Central memory CD4-positive, alpha-beta T cell (primary cell): Measurements from ENCODE around the gene TNF.
A peak's percentile ranks its signal among the peaks of the same experiment; 100 is the strongest.

ENCODE experiments used
- DNase-seq: peaks from one replicate; pipeline ENCODE4 v3.0.0; 2022

TNF gene

DNA sequence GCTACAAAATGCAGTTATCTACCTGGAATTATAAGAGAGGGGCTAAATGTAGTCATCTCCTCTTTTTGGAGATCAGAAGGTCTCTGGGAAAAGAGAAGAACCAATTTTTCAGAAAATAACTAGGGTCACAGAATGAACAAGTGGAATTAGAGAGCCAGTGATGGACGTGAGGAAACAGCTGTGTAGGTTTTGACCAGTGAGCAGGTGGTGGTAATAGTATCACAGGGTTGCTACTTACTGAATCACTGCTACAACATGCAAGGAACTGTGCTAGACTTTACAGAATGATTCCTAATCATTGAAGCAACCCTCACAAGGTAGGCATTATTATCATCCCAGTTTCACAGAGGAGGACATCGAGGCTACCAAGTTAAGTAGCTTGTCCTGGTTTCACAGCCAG, 30.7 kb upstream of the TNF start:
- no peak for DNase-seq

DNA sequence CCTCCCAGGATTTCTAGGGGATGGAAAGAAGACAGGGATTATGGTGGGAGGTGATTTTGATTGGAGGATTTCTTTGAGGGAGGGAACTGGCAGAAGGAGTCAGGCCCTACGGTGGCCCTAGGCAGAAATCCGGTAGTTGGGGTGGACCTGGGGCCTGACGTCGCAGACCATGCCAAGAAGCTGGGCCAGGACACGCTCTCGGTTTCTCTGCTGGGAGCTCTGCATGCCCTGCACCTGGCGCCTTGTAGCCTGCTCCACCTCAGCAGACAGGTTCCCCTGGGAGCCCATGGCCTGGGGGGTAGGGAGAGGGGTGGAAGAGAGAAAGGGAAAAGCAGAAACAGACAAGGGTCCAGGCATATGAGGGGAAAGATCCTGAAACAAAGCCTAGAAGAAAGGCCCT, 30.1 kb upstream of the TNF start:
- DNase-seq = no peak

DNA sequence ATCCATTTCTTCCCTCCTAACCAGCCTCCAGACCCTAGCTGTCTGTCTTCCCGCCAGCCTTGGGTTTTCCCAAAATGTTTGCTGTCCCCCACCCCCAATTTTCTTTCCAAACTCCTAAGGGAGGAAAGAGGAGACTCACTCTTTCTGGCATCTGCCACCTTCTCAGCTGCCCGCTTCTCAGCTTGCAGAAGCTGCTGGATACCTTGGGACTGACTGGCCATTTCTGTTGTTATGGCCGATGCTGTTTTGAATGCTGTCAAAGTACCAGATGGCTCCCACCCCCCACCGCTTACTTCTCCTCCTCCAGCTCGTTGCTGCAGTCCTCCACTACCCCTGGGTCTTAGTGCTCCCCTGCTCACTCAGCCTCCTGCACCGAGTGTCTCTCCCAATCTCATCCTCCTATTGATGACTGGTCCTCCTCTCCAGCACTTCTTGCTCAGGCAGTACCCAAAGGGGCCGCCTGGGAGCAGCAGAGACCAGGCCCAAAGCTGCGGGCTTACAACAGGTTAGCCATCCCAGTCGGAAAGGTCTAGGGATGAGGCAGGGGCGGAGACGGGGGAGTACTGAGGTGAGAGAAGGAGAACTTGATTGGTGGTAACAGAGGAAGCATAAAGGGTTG, 28.9 kb upstream of the TNF start, which contains the start of gene ATP6V1G2:
Gene ATP6V1G2, minus strand, starts transcription at position 270 of the 619 bp plus-strand sequence. Its CDS starts 49 bp downstream, at position 221.
- peak; percentile 78 for DNase-seq

DNA sequence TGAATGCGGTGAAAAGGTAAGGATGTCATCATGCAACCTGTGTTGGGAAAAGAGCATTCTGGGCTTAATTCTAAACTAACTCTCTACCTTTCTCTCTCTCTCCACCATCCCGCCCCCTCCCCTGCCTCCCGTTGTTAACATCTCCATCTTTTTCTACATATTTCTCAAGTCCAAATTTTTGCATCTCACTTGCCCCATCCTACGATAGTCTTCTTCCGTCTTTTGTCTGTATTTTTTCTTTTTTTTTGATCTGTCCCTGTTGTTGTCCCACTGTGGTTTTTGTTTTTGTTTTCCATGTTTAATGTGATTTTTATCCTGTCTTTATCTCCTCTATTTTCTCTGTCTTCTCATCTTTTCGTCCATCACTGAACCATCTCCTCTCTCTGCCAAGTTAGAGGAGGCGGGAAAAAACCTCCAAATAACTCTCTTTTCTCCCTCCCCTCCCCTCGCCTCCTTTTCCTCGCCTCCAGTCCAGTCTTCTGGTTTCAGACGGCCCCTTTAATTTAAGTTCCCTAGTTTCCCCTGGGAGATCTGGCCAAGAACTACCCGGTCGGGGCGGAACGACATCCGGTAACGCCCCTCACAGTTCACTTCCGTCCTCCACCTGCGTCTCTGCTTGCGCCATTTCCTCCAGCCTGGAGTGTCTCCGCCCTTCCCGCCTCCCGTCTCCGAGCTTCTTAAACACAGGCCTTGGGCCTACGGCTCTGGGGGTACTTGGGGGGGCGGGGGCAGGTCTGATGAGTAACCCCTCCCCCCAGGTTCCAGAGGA, 28.2 kb upstream of the TNF start, which contains the start of gene NFKBIL1:
Gene NFKBIL1, plus strand, starts transcription at position 651 of the 769 bp plus-strand sequence. Its CDS starts 87 bp downstream, at position 738.
- peak; percentile 84 for DNase-seq

DNA sequence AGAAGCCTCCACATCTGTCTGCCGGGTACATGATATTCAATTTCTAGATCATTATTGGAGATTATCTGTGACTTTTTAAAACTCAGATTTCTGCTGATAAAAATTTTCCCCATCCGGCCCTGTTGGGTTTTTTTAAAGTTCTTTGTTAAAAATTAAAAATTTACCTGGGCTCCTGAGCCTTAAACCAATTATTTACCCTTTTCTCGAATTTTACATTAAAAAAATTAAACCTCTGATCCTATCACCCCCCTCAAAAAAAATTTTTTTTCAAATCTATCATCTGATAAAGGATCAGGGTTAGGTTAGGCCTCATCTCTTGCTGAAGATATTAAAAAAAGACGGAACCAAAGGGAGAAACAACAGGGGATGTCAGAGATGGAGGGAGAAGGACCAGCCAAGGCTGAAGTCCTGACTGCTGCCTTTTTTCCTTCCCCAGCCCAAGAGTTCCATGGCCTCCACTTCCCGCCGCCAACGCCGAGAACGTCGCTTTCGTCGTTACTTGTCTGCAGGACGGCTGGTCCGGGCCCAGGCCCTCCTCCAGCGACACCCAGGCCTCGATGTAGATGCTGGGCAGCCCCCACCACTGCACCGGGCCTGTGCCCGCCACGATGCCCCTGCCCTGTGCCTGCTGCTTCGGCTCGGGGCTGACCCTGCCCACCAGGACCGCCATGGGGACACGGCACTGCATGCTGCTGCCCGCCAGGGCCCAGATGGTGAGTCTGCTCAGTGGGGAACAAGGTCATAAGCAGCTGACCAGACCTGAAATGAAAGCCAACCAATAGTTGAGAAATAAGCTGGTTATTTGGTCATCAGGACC, 27.4 kb upstream of the TNF start:
- no peak for DNase-seq

DNA sequence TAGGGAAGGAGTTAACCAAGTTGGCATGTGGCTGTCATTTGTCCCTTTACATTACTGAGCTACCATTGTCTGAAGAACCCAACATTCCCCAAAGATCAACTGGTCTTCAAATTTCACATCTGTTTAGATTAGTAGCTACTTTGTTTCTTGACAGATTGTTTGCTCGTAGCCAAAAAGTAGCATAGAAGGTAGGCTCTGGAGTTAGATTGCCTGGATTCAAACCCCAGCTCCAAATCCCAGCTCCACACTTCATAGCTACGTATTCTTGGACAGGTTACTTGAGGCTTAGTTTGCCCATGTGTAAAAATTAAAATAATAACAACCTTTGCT, 26.9 kb upstream of the TNF start:
- DNase-seq = no peak

DNA sequence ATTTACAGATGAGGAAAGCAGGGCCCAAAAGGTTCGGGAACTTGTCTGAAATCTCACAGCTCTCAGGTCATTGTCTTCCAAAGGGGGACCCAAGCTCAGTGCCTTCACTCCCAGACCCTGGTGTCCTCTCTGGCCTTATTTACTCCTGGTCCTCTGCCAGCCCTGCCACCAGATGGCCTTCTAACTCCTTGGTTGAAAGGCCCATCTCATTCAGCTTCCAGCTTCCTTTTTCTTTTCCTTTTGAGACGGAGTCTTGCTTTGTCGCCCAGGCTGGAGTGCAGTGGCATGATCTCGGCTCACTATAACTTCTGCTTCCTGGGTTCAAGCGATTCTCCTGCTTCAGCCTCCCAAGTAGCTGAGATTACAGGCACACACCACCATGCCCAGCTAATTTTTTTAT, 24.0 kb upstream of the TNF start:
- DNase-seq = peak; percentile 64

DNA sequence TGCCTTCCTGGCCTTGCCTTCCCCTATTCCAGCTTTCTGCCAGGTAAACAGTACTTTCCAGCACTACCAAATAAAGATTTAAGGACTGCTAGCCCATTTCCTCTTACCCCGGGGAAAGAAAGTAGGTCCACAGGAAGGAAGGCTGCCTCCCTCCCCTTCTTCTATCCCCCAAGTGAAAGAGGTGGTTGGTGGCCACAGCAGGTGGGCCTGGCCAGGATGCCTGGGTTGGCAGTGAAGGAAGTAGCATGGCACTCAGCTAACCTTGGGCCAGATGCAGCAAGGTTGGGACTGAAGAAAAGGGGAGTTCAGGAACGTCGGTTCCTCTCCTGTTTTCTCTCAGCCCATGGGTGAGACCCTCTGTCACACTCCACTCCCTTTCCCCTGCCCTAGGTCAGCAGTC, 19.1 kb upstream of the TNF start:
- DNase-seq = no peak

DNA sequence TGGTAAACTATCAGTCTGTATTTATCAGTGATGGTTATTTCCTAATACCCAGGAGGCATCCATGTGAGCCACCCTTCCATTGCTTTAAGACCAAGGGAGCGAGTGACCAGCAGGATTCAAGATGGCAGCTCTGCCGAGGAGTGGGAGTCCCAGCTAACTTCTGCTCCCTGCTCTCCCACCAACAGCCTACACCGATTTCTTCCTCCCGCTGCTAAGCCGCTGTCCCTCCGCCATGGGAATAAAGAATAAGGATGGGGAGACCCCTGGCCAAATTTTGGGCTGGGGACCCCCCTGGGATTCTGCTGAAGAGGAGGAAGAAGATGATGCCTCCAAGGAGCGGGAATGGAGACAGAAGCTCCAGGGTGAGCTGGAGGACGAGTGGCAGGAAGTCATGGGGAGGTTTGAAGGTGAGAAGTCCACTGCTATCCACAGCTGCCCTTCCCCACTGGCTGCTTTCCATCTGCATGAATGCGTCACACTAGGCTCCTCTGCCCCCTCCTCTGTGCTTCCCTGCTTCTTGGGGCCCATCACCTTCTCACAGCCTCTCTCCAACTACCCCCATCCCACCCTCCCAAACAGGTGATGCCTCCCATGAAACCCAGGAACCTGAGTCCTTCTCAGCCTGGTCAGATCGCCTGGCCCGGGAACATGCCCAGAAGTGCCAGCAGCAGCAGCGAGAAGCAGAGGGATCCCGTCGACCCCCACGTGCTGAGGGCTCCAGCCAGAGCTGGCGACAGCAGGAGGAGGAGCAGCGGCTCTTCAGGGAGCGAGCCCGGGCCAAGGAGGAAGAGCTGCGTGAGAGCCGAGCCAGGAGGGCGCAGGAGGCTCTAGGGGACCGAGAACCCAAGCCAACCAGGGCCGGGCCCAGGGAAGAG, 17.7 kb upstream of the TNF start:
- DNase-seq = no peak

DNA sequence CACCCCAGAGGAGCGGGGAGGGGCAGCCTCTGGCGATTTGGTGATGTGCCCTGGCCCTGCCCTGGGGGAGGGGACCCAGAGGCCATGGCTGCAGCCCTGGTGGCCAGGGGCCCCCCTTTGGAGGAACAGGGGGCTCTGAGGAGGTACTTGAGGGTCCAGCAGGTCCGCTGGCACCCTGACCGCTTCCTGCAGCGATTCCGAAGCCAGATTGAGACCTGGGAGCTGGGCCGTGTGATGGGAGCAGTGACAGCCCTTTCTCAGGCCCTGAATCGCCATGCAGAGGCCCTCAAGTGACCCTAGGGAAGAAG, 17.1 kb upstream of the TNF start:
- DNase-seq = no peak

DNA sequence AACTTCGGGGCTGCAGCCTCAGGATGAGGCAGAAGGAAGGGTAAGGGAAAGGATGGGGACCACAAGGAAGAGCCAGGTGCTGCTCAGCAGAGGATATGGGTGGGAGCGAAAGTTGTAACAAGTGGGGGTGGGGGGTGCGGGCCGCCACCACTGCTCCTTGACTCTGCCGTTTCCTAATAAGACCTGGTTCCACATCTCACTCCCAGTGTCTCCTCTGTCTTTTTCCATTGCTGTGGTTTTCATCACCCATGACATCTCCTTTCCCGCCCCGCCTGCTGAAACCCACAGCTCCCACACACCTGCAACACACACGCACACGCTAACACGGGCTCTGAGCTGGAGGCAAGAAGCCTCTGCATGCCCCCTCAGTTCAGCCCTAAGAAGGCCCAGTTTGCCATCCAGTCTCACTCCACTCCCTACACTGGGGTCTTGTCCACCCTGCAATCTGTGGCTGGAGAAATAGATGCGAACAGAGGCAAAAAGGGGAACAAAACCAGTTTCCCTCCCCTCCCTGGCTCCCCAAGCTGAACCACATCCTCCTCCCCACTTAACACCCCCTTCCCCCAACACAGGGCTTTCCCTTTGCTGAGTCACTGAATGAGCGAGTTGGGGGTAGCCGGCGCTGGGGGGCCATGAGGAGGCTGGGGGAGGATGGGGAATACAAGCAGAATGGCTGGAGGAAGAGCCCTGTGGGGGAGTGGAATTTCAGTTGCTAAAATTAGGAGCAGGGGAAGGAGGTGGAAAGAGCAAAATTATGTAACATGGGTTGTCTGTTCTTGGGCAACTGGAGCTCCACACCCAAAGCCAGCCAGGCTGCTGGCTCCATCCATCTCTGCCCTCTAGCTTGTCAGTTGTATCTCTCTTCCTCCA, 16.5 kb upstream of the TNF start:
- DNase-seq = peak; percentile 67

DNA sequence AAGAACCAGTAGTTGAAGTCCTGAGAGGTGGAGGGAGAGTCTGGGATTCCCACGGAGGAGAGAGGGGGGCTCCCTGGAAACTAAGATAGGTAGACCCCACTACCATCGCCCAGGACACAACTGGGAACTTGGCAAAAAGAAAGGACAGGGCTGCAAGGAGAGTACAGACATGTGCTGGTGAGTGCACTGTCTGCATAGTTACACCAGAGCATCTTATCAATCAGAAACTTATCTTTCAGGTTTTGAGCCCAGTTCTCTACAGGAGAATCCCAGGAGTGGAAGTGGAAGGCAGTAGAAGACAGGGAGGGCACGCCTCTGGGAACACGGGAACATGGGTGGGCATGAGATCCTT, 15.8 kb upstream of the TNF start:
- DNase-seq = no peak

DNA sequence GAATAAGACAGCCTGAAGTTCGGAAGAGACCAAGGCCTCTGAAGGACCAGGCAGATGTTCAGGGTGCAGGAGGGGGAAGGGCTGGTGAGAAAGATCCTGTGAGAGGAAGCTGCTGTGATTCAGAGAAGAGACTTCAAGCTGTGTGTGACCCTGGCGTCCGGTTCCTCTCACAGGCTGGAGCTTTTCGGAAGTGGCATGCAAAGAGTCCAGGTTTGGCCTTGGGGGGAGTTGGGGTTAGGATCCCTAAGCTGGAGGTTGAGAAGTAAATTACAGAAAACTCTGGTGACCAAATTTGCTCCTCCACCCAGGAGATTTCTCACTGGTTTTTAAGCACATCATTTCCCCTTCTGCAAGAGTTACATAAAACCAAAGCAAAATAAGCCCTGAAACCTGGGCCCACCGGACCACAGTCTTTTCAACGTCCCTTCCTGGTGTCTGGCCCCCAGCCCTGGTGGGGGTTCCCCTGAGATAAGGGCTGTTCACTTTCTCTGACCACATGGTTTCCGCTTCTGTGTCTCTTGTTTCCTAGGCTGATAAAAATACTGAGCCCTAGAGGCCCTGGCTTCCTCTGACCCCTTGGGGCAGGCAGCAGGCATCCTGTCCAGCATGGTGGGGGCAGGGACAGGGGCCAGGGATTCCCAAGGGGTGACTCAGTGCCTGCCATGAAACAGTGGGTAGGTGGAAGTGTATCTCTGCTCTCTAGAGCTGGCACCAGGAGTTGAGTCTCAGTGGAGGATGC, 15.2 kb upstream of the TNF start:
- no peak for DNase-seq

DNA sequence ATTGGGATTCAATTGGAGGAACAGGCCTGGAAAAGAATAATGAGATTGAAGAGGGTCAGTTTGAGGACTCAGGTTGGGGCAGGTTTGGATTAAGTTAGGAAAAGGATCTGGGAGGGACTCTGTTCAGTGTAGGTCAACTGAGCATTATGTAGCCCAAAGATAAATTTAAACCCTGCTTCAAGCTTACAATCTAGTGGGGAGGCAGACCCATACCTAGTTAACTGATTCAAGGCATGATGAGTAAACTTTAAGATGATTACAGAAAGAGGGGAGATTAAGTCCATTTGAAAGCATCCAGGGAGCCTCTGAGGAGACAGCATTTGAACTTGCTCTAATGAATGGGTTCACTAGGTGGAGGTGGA, 14.7 kb upstream of the TNF start:
- no peak for DNase-seq

DNA sequence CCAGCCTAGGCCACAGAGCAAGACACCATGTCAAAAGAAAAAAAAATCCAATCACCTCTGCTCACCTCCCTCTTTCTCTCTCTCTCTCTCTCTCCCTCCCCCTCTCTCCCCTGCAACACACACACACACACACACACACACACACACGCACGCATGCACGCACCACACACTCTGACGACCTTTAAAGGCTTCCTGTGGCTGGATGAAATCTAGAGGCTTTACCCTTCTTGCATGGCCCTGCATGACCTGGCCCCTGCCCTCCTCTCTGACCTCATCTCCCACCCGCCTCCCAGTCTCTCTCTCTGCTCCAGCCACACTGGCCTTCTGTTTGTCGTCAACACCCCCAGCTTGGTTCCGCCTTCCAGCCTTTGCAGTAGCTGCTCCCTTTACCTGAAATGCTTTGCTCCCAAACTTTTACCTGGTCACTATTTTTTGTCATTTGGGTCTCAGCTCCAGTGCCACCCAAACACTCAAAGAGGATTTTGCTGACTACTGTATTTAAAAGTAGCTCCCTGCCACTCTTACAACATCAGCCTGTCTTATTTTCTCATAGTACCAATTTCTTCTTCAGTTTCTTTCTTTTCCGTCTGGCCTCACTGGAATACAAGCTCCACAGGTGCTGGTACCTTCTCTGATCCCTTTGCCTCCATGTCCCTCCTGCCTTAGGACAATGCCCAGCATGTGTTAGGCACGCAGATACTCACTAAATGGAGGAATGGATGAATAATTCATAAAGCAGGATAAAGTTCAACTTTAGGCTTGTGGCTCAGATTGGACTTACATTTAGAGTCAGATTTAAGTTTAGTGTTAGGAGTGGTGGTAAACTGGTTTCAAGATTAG, 7.6 kb upstream of the TNF start:
- DNase-seq = no peak

DNA sequence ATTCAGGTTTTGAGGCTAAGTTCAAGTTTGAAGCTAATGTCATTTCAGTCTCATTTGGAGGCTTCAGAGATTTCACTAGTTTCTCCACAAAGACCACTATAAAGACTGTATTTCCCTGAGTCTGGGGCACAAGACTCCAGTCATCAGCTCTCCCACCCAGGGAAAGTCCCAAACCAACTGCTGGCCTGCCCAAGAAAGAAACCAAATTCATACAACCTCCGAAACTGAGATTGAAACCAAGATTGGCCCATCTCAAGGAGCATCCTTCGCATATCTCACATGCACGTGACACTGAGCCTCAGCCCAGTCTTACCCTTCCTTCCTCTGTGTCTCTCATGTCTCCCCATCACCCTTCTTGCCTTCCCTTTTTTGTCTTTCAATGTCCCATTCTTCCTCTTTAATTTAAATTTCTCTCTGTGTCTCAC, 6.8 kb upstream of the TNF start:
- DNase-seq = peak; percentile 88

DNA sequence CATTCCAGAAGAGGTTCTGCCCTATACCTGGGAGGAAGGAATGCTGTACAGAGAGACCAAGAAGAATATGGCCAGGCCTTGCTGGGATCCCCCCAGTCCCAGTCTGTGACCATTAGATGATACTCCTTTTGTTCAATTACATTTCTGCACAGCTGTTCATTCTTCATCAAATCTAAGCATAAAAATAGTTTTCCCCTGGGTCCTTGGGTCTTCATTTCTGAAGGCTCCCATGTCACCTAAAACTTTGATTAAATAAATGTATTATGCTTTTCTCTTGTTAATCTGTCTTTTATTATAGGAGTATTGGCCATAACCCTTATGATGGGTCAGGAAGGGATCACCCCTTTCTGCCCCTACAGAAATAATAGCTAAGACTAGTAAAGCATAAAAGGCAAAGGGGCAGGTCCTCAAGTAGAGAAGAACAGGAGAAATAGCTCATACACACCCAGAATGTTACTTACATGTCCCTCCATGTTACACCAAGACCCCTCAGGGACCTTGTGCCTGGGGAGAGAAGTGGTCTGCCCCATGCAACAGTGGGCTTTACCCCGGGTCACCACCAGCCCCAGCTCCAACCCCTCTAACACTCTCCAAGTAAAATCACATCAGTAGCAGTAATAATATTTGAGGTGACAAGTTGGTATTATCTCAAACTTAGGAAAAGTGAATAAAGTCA, 5.4 kb upstream of the TNF start:
- no peak for DNase-seq

DNA sequence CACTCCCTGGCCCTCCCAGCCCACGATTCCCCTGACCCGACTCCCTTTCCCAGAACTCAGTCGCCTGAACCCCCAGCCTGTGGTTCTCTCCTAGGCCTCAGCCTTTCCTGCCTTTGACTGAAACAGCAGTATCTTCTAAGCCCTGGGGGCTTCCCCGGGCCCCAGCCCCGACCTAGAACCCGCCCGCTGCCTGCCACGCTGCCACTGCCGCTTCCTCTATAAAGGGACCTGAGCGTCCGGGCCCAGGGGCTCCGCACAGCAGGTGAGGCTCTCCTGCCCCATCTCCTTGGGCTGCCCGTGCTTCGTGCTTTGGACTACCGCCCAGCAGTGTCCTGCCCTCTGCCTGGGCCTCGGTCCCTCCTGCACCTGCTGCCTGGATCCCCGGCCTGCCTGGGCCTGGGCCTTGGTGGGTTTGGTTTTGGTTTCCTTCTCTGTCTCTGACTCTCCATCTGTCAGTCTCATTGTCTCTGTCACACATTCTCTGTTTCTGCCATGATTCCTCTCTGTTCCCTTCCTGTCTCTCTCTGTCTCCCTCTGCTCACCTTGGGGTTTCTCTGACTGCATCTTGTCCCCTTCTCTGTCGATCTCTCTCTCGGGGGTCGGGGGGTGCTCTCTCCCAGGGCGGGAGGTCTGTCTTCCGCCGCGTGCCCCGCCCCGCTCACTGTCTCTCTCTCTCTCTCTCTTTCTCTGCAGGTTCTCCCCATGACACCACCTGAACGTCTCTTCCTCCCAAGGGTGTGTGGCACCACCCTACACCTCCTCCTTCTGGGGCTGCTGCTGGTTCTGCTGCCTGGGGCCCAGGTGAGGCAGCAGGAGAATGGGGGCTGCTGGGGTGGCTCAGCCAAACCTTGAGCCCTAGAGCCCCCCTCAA, 3.1 kb upstream of the TNF start, which contains the start of gene LTA:
Gene LTA, plus strand, starts transcription at position 249 of the 871 bp plus-strand sequence. Its CDS starts 454 bp downstream, at position 703.
- peak; percentile 80 for DNase-seq
